GM13977 (cell line): Measurements from ENCODE around the gene ADNP.

ENCODE experiments used
- DNase-seq: peaks from one replicate; pipeline ENCODE4 v3.0.0; 2012; ENCODE audit warnings: low spot score
- CTCF ChIP-seq: IDR thresholded peaks from 2 replicates; pipeline ENCODE4 v1.5.1; 2012; ENCODE audit warnings: mild to moderate bottlenecking, control low read depth; ENCODE audit not compliant: insufficient read depth; ENCODE audit errors: extremely low read depth, missing control alignments
- in situ Hi-C: fragments of 300-500 bp; cut with MboI; formaldehyde crosslinking; loops from one replicate; pipeline ENCODE4 v1.12.0; 2022; ENCODE audit warnings: low sequenced_read_pairs, low pct_unique_long_range_greater_than_20kb, mixed read lengths, inconsistent platforms; ENCODE audit not compliant: unreplicated experiment

ADNP gene

GRCh38 chr20:50855498-50856474 lies 75.5 kb downstream of the ADNP start:
- in situ Hi-C loops = no loop called here
- DNase-seq = no peak
- no peak for TF ChIP-seq CTCF

DNA sequence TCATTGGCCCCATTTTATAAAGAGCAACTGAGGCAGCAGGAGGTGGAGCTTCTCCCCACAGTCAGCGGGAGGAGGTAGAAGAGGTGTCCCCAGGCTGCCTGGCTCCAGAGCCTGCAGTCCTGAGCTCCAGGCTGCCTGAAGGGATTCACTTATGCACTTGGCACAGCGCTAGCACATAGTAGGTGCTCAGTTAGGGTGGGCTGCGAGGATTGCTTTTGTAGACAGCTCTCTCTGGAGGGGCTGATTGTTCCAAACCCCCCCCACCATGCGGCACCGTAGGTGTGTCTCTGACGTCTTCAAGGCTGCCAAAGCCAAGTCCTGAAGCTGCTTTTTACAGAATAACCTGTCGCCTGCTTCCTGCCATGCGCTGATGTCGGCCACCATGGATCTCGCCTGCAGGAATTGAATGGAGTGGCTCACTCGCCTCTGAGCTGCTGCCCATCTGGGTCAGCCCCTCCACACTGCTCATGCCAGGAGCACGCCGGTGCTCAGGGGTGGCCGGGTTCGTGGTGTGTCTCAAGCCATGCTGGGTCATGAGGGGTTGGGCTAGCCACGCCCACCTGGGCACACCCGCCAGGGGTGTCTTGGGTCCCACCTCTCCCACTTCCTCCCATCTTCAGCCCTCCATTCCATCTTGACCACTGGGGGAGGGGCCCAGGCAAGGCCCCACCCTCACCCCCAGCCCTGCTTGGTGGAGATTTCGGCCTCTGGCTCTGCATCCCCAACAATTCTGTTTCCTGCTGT lies 76.6 kb downstream of the ADNP start:
- in situ Hi-C loops = no loop called here
- no peak for TF ChIP-seq CTCF
- no peak for DNase-seq

DNA sequence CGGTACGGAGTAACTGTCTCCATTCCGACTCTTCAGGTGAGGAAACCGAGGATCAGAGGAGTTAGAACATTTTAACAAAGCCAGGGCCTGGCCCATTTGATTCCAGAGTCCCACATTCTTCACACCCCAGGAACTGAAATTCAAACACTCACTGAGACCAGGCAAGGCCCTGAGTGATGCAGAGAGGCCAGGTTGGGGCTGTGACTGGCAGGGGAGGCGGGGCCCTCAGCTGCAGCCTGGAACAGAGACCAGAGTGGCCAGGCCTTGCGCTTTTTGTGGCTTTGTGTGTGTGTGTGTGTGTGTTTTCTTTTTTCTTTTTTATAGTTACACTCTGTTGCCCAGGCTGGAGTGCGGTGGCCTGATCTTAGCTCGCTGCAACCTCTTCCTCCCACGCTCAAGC lies 79.2 kb downstream of the ADNP start:
- no peak for DNase-seq
- in situ Hi-C loops = no loop called here
- TF ChIP-seq CTCF = no peak

- no peak for TF ChIP-seq CTCF
- in situ Hi-C loops = no loop called here
- no peak for DNase-seq
These were observed 80.4 kb downstream of the ADNP start for GRCh38 chr20:50850721-50851286.

- TF ChIP-seq CTCF = no peak
- in situ Hi-C loops = no loop called here
- DNase-seq = no peak
These were observed 82.2 kb downstream of the ADNP start for GRCh38 chr20:50848846-50849673.

GRCh38 chr20:50848341-50848808 lies 82.9 kb downstream of the ADNP start:
- in situ Hi-C loops = no loop called here
- DNase-seq = no peak
- TF ChIP-seq CTCF = no peak
